Erythroblast (primary cell): Measurements from ENCODE around the gene EXOSC5.

Source experiments
- GATA1 ChIP-seq: IDR thresholded peaks from 2 replicates; pipeline ENCODE4 v1.6.1; 2011; ENCODE audit warnings: low read depth, mild to moderate bottlenecking, control low read depth, low read length, moderate library complexity
- POLR2A ChIP-seq: IDR thresholded peaks from 2 replicates; pipeline ENCODE4 v1.6.1; 2011; ENCODE audit warnings: mild to moderate bottlenecking, low read length

GRCh38 chr19:41442473-41443355, 45.6 kb upstream of the EXOSC5 start, which contains the start of gene ERICH4:
- TF ChIP-seq POLR2A (no peak), GATA1 (no peak)
